HFF-Myc (cell line): Measurements from ENCODE around the gene GTPBP3.

ENCODE experiments used
- DNase-seq: peaks from one replicate; pipeline ENCODE4 v3.0.0-alpha.2; 2011; ENCODE audit warnings: low read depth; ENCODE audit errors: extremely low read depth
- H3K4me3 ChIP-seq: replicated peaks from 2 replicates; pipeline ENCODE4 v1.5.1; 2011; ENCODE audit warnings: low read depth, mild to moderate bottlenecking, control low read depth, low read length
- TF ChIP-seq, protein P1 (sequence below): IDR thresholded peaks from 2 replicates; pipeline ENCODE4 v1.5.1; 2012; ENCODE audit warnings: mild to moderate bottlenecking, low read depth, low read length, control low read depth; ENCODE audit errors: missing control alignments

Gene GTPBP3

DNA sequence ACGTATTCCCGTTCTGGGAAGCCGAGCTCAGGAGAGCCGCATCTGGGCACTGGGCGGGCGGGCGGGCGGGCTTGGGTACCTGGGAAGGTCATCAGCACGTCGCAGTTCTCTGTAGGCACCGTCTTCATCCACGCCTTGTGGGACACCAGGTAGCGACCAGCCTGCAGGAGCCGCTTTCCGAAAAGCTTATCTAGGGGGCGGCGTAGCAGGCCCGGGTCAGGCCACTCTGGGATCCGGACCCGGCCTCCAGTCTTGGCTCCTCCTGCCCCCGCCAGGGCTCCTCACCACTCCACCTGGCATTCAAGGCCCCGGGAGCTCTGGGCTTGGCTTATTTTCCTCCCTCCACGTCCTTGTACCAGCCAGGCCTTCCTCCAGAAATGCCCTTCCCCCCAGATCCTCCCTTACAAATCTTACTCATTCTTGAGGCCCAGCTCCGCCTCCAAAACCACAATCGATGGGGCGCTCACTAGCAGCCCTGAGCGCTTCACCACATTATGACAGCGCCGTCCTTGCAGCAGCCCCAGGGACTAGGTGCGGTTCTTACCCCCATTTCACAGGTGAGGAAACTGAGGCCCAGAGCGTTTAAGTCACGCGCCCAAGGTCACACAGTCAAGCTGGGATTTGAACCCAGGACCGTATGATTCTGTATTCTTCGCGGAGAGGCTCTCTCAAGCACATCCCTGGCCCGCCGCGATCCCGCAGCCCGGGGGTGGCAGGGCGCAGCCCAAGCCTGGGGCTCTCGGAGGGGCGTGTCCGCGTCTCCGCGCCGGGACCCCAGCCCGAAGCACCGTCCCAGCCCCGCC is 3.5 kb upstream of the GTPBP3 start:
- TF ChIP-seq, protein P1, sequence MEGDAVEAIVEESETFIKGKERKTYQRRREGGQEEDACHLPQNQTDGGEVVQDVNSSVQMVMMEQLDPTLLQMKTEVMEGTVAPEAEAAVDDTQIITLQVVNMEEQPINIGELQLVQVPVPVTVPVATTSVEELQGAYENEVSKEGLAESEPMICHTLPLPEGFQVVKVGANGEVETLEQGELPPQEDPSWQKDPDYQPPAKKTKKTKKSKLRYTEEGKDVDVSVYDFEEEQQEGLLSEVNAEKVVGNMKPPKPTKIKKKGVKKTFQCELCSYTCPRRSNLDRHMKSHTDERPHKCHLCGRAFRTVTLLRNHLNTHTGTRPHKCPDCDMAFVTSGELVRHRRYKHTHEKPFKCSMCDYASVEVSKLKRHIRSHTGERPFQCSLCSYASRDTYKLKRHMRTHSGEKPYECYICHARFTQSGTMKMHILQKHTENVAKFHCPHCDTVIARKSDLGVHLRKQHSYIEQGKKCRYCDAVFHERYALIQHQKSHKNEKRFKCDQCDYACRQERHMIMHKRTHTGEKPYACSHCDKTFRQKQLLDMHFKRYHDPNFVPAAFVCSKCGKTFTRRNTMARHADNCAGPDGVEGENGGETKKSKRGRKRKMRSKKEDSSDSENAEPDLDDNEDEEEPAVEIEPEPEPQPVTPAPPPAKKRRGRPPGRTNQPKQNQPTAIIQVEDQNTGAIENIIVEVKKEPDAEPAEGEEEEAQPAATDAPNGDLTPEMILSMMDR: no peak
- DNase-seq: peak; percentile 37
- H3K4me3 ChIP-seq: peak overlapping the region; percentile 69

DNA sequence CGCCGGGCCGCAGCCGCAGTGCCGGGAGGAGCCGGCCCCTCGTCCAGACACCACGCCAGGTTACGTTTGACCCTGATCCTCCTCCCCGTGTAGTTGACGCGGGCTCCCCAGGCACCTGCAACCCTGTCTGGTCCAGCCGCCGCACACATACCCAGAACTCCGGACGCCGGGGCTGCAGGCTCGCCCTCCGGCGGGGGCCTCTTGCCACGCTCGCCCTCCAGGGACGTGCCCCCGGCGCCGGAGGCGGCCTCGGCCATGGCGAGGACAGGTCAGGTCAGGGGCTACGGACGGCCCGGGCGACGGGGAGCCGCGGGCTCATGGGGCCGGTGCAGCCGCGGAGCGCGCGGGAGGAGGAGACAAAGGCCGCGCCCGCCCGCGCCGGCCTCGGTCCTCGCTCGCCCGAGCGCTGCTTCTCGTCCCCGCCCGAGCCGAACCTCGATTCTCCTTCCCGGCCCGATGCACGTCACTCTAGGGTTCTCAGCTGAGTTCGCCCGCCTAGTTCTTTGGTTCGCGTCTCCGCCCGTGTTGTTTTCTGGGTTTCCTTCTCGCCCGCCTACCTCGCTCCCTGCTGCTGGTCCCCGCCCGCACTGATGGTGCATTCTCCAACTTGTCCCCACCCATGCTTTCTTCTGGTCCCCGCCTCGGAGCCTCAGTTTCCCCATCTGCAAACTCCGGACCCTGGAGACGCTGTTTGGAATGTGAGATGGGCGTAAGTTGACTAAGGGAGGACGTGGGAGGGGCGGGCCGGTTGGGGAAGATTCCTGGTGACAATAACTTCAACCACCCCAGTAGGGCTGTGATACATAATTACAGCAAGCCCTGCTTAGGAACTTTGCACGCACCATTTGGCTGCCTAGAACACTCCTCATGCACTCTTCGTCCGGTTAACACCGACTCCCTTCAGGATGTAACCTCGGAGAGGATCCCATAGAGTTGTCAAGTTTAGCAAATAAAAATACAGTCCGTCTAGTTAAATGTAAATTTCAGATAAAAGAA is 2.6 kb upstream of the GTPBP3 start, which contains the start of gene ANO8:
ANO8 (minus strand) TSS at position 442 of the 996 bp plus-strand sequence; CDS start at position 257, 185 bp downstream.
- H3K4me3 ChIP-seq: peak within 1 kb of the TSS; percentile 69

DNA sequence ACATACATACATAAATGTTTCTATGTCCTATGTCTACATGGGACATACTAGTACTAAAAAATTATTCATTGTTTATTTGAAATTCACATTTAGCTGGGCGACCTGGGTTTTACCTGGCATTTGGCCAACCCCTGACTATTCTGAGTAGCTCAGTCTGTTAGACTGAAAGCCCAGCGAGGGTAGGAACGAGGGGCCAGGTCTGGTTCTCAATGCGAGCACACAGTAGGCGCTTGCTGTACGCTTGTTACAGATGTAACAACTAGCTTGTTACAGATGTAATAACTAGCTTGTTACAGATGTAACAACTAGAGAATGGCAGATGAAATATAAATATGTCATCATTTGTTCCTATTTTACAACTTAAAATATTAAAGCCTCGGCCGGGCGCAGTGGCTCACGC is 1.8 kb upstream of the GTPBP3 start:
- TF ChIP-seq, protein P1: no peak
- H3K4me3 ChIP-seq: no peak overlapping the region
- no peak for DNase-seq

More for the DNA sequence above, 2.6 kb upstream of the GTPBP3 start, which contains the start of gene ANO8:
- TF ChIP-seq, protein P1: no peak
- peak; percentile 95 for DNase-seq

DNA sequence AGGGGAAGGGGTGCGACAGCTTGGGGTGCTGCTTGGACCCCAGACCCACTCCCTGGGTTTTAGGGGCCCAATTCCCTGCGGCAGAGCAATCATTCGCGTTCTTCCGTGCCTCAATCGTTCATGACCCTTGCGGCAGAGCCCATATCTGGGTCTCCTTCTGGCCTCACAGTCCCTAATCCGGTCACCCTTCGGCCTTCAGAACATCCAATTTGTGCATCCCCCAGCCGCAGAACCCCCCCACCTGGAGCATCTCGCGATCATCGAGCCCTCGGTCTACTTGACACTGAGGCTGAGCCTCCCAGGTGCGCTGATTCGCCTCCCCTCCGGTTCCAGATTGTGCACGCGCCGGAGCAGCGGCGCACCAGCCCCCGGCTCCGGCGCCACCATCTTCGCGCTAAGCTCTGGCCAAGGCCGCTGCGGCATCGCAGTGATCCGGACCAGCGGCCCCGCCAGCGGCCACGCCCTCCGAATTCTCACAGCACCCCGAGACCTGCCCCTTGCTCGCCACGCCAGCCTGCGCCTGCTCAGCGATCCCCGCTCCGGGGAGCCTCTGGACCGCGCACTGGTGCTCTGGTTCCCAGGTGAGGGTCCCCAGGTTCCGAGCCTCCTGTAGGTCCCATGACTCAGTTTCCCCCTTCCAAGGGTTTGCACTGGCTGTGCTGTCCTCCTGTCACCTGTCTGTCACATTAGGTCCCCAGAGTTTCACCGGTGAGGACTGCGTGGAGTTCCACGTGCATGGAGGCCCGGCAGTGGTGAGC is 501 bp downstream of the GTPBP3 start:
- TF ChIP-seq, protein P1: no peak
- DNase-seq: no peak
- H3K4me3 ChIP-seq: peak overlapping the region; percentile 66

DNA sequence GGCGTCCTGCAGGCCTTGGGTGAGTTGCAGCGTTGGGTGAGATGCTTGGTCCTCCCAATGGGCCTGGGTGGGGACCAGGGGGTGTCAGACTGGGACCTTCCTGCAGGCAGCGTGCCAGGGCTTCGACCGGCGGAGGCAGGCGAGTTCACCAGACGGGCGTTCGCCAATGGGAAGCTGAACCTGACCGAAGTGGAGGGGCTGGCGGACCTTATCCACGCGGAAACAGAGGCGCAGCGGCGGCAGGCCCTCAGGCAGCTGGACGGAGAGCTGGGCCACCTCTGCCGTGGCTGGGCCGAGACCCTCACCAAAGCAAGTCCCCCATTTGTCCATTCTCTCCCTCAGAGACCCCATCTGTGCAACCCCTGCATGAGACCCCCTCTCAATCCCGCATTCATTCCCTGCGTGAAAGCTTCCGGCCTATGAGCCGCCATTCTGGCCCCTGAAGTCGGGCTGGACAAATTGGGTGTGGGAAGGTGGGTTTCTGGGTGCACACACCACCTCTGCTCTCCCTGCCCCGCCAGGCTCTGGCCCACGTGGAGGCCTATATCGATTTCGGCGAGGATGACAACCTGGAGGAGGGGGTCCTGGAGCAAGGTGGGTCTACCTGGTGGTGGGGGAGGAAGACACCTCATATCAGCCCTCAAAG is 1.2 kb downstream of the GTPBP3 start:
- peak overlapping the region; percentile 66 for H3K4me3 ChIP-seq
- TF ChIP-seq, protein P1: no peak
- no peak for DNase-seq

DNA sequence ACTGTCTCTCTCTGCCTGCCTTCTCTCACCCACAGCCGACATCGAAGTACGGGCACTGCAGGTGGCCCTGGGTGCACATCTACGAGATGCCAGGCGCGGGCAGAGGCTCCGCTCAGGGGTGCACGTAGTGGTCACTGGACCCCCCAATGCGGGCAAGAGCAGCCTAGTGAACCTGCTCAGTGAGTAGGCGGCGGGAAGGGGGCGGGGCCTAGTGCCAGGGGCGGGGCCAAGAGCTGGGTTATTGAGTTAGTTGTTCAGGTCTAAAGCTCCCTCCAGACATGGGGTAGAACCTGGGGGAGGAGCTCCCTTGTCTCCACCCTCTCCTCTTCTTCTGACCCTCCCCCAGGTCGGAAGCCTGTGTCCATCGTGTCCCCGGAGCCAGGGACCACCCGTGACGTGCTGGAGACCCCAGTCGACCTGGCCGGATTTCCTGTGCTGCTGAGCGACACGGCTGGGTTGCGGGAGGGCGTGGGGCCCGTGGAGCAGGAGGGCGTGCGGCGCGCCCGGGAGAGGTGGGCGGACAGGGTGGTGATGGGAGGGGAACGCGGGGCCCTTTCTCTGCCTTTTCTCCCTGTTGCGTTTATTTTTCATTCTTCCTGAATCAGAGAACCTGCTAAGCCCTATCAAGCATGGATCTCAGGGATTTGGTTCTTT is 1.9 kb downstream of the GTPBP3 start:
- DNase-seq: no peak
- TF ChIP-seq, protein P1: no peak
- H3K4me3 ChIP-seq: no peak overlapping the region
